ENCODE data around the gene RAPGEF1. TPM values are rescaled to one million over a fixed set of nuclear protein-coding genes. Genes with fewer than 3 reads are reported as not detected.

The RAPGEF1 gene
- total and polyA plus RNA-seq, 2 of the 13 experiments (the other 11 are each of a cell fraction or from before 2014, with no cell fraction given) = 21.2 to 38.9 TPM

GRCh38 chr9:131764568-131764967, 24.7 kb upstream of the RAPGEF1 start:
- CTCF ChIA-PET (ENCODE audit: low intra/inter-chr PET ratio, low total read pairs) = no interaction called here
- TF ChIP-seq SIX1 (CRISPR knock-in tag; IDR thresholded peaks at IDR 0.05; ENCODE audit: borderline replicate concordance) (no peak), THAP11 (CRISPR knock-in tag; IDR thresholded peaks at IDR 0.05) (no peak), REST (IDR thresholded peaks at IDR 0.05; ENCODE audit: borderline replicate concordance in 1 of 2, low read depth in 1 of 2, low read length in 2 of 2) (no peak), NKX3-1 (CRISPR knock-in tag; IDR thresholded peaks at IDR 0.05) (no peak), ZNF710 (CRISPR knock-in tag; IDR thresholded peaks at IDR 0.05; ENCODE audit: borderline replicate concordance) (no peak), E2F1 (CRISPR knock-in tag; IDR thresholded peaks at IDR 0.05) (no peak), CREM (IDR thresholded peaks at IDR 0.05) (no peak), CREM (CRISPR knock-in tag; IDR thresholded peaks at IDR 0.05) (no peak), JUN (CRISPR knock-in tag; IDR thresholded peaks at IDR 0.05) (no peak), ZNF777 (CRISPR knock-in tag; IDR thresholded peaks at IDR 0.05) (no peak), MTA1 (CRISPR knock-in tag; IDR thresholded peaks at IDR 0.05; ENCODE audit: borderline replicate concordance) (no peak), ZNF841 (CRISPR knock-in tag; IDR thresholded peaks at IDR 0.05; ENCODE audit: borderline replicate concordance) (no peak), ZNF746 (CRISPR knock-in tag; IDR thresholded peaks at IDR 0.05) (no peak), GABPA (IDR thresholded peaks at IDR 0.05; ENCODE audit: low read depth, low read length) (no peak), GABPA (CRISPR knock-in tag; IDR thresholded peaks at IDR 0.05; ENCODE audit: low read depth) (no peak), TBP (CRISPR knock-in tag; IDR thresholded peaks at IDR 0.05) (no peak), ZFY (CRISPR knock-in tag; IDR thresholded peaks at IDR 0.05) (no peak), BHLHE40 (IDR thresholded peaks at IDR 0.05; ENCODE audit: low read length) (no peak)

More at GRCh38 chr9:131764568-131764967, 24.7 kb upstream of the RAPGEF1 start:
- Histone ChIP-seq H4K20me1 (ENCODE audit: insufficient read depth, low read length) (no peaks in the 10 kb centered on the region), H3K4me1 (ENCODE audit: insufficient read depth, low read length) (0 out of 2 replicates have a peak, but pooled peaks cover 5% of the 10 kb centered on the region), H3K9me3 (ENCODE audit: low read length) (no peaks in the 10 kb centered on the region), H3K4me3 (replicated peaks in 1 of 3; ENCODE audit: insufficient read depth in 1 of 3, low read depth in 2 of 3, low read length in 3 of 3) (no peak overlapping the region), H3K36me3 (replicated peaks in 1 of 2; ENCODE audit: control insufficient read depth in 1 of 2, insufficient read depth in 2 of 2, low read length in 2 of 2) (no peaks in the 10 kb centered on the region), H3K79me2 (ENCODE audit: insufficient read depth, low read length) (no peaks in the 10 kb centered on the region), H3K4me2 (ENCODE audit: low read depth, low read length) (no peak overlapping the region), H3K27me3 (ENCODE audit: control insufficient read depth in 1 of 2, insufficient read depth in 2 of 2, low read length in 2 of 2) (peaks cover 2 to 41% of the 10 kb centered on the region in 2 experiments; a peak in 4 of 5 replicates), H3K27ac (ENCODE audit: extremely low read length, insufficient read depth, low read length) (no peak overlapping the region), H2AFZ (ENCODE audit: low read length) (no peak overlapping the region), H3K9ac (ENCODE audit: insufficient read depth, low read depth, low read length) (no peak overlapping the region)
- DNase-seq (ENCODE audit: low spot score) = no peak
- intact Hi-C loops (cut with micrococcal nuclease; ENCODE audit: unreplicated experiment) = loop anchor here (5.0 kb wide), 1 partner anchor 478 kb away; no protein-coding TSS in a partner anchor
- POLR2A ChIA-PET = interaction anchor here (0.6 kb wide), 1 partner anchor 274 kb away, joined by 3 read pairs; no protein-coding TSS in a partner anchor
- 26% methylated on average over 2 of the region's 2 CpGs for WGBS (ENCODE audit: low lambda C conversion rate)
- BruUV-seq (replicated peaks) = no TSS peak
- in situ Hi-C loops (cut with HindIII; ENCODE audit: extremely low pct_ligation_motif_present, low pct_unique_long_range_greater_than_20kb) = loop anchor here (5.0 kb wide), 1 partner anchor 503 kb away; no protein-coding TSS in a partner anchor
- no peak for ATAC-seq
- FAIRE-seq = no peak
